HG03378 (cell line): Measurements from ENCODE around the gene HDGFL2.
"Not testable (repeated sequence)": the region's sequence is repeated elsewhere in the genome, so short reads cannot be mapped to it uniquely, and the experiment has no call there.

ENCODE experiments used
- ATAC-seq: cut with Tn5 transposase; IDR thresholded peaks from one replicate; pipeline ENCODE4 v1.9.1; 2021; ENCODE audit warnings: mild to moderate bottlenecking, moderate library complexity; ENCODE audit not compliant: unreplicated experiment

Gene HDGFL2

GRCh38 chr19:4529924-4530522, 57.9 kb downstream of the HDGFL2 start:
- no peak for ATAC-seq

GRCh38 chr19:4531562-4532165, 59.6 kb downstream of the HDGFL2 start:
- no peak for ATAC-seq

- ATAC-seq: no peak
Observed at GRCh38 chr19:4533334-4533733, 61.2 kb downstream of the HDGFL2 start.

- ATAC-seq: no peak
Observed at GRCh38 chr19:4533835-4534424, 61.8 kb downstream of the HDGFL2 start.

- ATAC-seq: no peak
Observed at GRCh38 chr19:4534836-4535658, 63.0 kb downstream of the HDGFL2 start, which contains the start of gene PLIN5. Gene PLIN5, minus strand, starts transcription at chr19:4535224. Its CDS starts 1,150 bp downstream, at chr19:4534074.

GRCh38 chr19:4536798-4537197, 64.7 kb downstream of the HDGFL2 start:
- ATAC-seq: no peak

- no peak for ATAC-seq
Observed at GRCh38 chr19:4537953-4538600, 66.0 kb downstream of the HDGFL2 start.

- no peak for ATAC-seq
Observed at GRCh38 chr19:4538601-4538954, 66.5 kb downstream of the HDGFL2 start.

- ATAC-seq: no peak
Observed at GRCh38 chr19:4539169-4539692, 67.1 kb downstream of the HDGFL2 start.

GRCh38 chr19:4539693-4540581, 67.8 kb downstream of the HDGFL2 start, which contains the start of gene LRG1:
Gene LRG1, minus strand, starts transcription at chr19:4540036. Its CDS starts 23 bp downstream, at chr19:4540013.
- no peak for ATAC-seq

- ATAC-seq: no peak
Observed at GRCh38 chr19:4541114-4541805, 69.2 kb downstream of the HDGFL2 start.

- ATAC-seq: not testable (repeated sequence)
Observed at GRCh38 chr19:4541806-4542145, 69.7 kb downstream of the HDGFL2 start.

- no peak for ATAC-seq
Observed at GRCh38 chr19:4542896-4543841, 71.1 kb downstream of the HDGFL2 start.

- no peak for ATAC-seq
Observed at GRCh38 chr19:4543842-4544647, 71.9 kb downstream of the HDGFL2 start.

- ATAC-seq: no peak
Observed at GRCh38 chr19:4547303-4548237, 75.5 kb downstream of the HDGFL2 start.

- ATAC-seq: no peak
Observed at GRCh38 chr19:4548238-4548584, 76.1 kb downstream of the HDGFL2 start.
